ENCODE measurements around the gene KIF17. TPM values are rescaled to one million over a fixed set of nuclear protein-coding genes. Genes with fewer than 3 reads are reported as not detected.
"Not testable (repeated sequence)": the region's sequence is repeated elsewhere in the genome, so short reads cannot be mapped to it uniquely, and the experiment has no call there.

Gene KIF17
- total and polyA plus RNA-seq, 2 donors: 2.0 to 3.2 TPM

DNA sequence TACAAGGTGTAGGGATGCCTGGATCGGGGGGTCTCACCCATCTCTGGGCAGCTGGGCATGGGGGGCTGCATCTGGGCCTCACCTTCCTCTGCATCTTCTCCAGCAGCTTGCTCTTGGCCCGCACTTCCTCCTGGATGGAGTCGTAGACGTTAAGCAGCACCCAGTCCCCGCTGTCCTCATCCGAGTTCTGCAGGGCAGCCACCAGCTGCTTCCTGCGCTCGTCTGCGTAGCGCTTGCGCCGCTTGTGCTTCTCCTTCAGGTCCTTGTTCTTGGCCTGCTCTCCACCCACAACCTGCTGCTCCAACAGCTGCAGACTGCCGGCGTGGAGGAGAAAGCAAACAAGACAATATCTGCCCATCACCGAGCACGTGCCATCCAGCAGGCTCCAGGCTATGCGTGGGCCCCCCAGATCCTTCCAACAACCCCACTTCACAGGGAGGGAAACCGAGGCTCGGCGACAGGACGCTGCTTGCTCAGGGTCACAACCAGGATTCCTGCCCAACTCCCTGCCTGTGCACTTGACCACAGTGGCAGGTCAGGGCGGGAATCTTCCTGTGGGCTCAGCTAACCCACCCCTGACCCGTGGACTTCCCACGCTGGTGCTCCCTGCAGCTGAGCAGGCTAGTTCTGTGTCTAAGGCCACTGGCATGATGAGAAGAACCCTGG, 35.1 kb downstream of the KIF17 start:
- WGBS: 72% methylated on average over 24 of the region's 24 CpGs
- Histone ChIP-seq H3K4me1 (ENCODE audit: insufficient read depth) (no peaks in the 10 kb centered on the region), H3K36me3 (ENCODE audit: insufficient read depth) (no peaks in the 10 kb centered on the region), H3K4me3 (ENCODE audit: low read depth, low read length) (no peak overlapping the region), H3K27ac (ENCODE audit: low read depth) (no peak overlapping the region)
- DNase-seq (ENCODE audit: extremely low spot score): no peak

DNA sequence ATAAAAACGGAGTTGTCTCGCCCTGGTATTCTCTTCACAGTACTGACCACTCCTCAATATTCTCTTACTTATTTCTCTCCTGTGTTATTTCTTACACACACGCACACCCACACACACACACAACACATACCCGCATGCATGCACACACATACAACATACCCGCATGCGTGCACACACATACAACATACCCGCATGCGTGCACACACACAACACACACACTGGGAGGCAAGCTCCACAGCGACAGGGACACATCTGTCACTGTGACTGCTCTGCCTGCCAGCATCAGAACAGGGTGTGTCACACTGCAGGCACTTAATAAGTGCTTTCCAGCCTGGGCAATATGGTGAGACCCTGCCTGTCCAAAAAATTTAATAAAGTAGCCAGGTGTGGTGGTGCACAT, 35.8 kb downstream of the KIF17 start:
- WGBS: 93% methylated on average over 9 of the region's 9 CpGs
- no peaks in the 10 kb centered on the region for H3K4me1 ChIP-seq (ENCODE audit: insufficient read depth)
- no peak overlapping the region for H3K4me3 ChIP-seq (ENCODE audit: low read depth, low read length)
- H3K36me3 ChIP-seq (ENCODE audit: insufficient read depth): no peaks in the 10 kb centered on the region
- DNase-seq (ENCODE audit: extremely low spot score): no peak
- no peak overlapping the region for H3K27ac ChIP-seq (ENCODE audit: low read depth)

DNA sequence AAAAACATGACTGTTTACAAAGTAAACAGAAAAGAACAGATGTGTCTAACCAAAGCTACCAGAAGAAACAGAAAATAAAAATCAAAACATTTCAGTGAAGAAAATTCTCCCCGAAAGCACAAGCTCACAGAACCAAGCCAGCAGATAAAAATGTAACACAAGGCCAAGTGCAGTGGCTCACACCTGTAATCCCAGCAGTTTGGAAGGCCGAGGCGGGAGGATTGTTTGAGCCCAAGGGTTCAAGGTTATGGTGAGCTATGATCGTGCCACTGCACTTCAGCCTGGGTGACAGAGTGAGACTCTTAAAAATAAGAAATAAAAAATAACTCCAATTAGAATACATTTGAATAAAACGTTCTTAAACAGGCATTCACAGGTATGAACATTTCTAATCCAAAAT, 37.5 kb downstream of the KIF17 start:
- DNase-seq (ENCODE audit: extremely low spot score): no peak
- H3K27ac ChIP-seq (ENCODE audit: low read depth): no peak overlapping the region
- 88% methylated on average over 5 of the region's 5 CpGs for WGBS
- H3K4me3 ChIP-seq (ENCODE audit: low read depth, low read length): no peak overlapping the region
- no peaks in the 10 kb centered on the region for H3K4me1 ChIP-seq (ENCODE audit: insufficient read depth)
- H3K36me3 ChIP-seq (ENCODE audit: insufficient read depth): no peaks in the 10 kb centered on the region

DNA sequence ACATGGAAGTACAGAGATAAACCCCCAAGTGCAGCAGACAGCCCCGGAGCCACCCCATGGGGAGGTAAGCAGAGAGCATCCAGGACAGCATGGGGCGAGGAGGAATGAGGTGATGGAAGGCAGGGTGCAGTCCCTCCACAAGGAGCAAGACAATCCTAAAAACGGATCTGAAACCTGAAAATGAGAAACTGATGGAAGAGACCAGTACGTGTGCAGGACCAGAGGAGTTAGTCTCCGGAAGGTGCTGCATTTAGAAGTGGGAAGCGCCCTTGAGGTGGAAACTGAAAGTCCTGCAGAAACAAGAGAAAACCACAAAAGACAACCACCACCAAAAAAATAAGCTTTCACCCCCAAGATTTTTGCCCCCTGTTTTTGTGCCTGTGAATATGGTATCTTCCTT, 39.2 kb downstream of the KIF17 start:
- no peak for DNase-seq (ENCODE audit: extremely low spot score)
- H3K4me1 ChIP-seq (ENCODE audit: insufficient read depth): no peaks in the 10 kb centered on the region
- no peak overlapping the region for H3K4me3 ChIP-seq (ENCODE audit: low read depth, low read length)
- H3K36me3 ChIP-seq (ENCODE audit: insufficient read depth): no peaks in the 10 kb centered on the region
- H3K27ac ChIP-seq (ENCODE audit: low read depth): no peak overlapping the region
- 80% methylated on average over 6 of the region's 6 CpGs for WGBS

DNA sequence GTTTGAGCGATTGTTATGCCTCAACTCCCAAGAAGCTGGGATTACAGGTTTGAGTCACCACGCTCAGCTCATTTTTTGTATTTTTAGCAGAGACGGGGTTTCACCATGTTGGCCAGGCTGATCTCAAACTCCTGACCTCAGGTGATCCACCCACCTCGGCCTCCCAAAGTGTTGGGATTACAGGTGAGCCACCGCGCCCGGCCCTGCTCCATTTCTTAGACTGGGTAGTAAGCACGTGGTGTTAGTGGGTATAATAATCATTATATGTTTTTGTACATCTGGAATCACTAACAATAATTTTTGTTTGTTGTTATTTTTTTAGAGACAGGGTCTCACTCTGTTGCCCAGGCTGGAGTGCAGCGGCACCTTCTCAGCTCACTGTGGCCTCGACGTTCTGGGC, 44.2 kb downstream of the KIF17 start:
- not testable (repeated sequence) for H3K27ac ChIP-seq (ENCODE audit: low read depth)
- WGBS: 92% methylated on average over 11 of the region's 11 CpGs

DNA sequence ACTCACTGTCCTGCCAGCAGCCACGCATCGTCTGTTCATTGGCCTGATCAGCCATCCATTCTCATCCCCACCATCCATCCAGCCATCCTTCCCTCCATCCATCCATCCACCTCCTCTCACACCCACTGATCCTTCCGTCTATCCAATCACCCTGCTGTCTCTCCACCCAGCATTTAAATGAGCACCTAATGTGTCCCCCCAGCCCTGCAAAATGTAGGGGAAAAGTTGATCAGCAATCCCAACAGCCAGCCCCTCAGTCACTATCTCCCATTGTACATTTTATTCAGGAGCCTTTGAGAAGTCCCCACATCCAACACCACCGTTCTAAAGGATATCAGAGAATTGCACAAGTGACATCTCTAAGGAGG, 45.6 kb downstream of the KIF17 start:
- no peak overlapping the region for H3K27ac ChIP-seq (ENCODE audit: low read depth)
- no peaks in the 10 kb centered on the region for H3K4me1 ChIP-seq (ENCODE audit: insufficient read depth)
- H3K4me3 ChIP-seq (ENCODE audit: low read depth, low read length): no peak overlapping the region
- no peak for DNase-seq (ENCODE audit: extremely low spot score)
- H3K36me3 ChIP-seq (ENCODE audit: insufficient read depth): no peaks in the 10 kb centered on the region
- 91% methylated on average over 4 of the region's 4 CpGs for WGBS

More for the DNA sequence above, 44.2 kb downstream of the KIF17 start:
- not testable (repeated sequence) for H3K36me3 ChIP-seq (ENCODE audit: insufficient read depth); H3K4me1 ChIP-seq (ENCODE audit: insufficient read depth); DNase-seq (ENCODE audit: extremely low spot score); H3K4me3 ChIP-seq (ENCODE audit: low read depth, low read length)

DNA sequence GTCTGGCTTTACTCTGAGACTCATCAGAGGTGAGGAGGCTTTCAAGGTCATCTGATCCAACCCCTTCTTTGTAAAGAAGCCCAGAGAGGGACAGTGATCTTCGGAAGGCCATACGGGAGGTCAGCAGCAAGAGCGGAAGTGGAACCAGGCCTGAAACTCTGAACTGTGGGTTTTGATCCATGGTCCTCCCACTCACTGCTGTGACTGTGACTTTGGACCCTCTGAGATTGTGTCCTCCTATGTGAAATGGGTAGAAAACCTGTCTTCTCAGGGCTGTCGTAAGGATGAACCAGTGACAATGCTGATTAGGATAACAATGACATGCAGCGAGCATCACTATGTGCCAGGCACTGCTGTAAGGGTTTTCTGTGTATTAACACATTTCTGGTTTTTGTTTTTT, 46.9 kb downstream of the KIF17 start:
- DNase-seq (ENCODE audit: extremely low spot score): no peak
- H3K4me3 ChIP-seq (ENCODE audit: low read depth, low read length): no peak overlapping the region
- H3K36me3 ChIP-seq (ENCODE audit: insufficient read depth): no peaks in the 10 kb centered on the region
- no peak overlapping the region for H3K27ac ChIP-seq (ENCODE audit: low read depth)
- no peaks in the 10 kb centered on the region for H3K4me1 ChIP-seq (ENCODE audit: insufficient read depth)
- WGBS: 95% methylated on average over 5 of the region's 5 CpGs

DNA sequence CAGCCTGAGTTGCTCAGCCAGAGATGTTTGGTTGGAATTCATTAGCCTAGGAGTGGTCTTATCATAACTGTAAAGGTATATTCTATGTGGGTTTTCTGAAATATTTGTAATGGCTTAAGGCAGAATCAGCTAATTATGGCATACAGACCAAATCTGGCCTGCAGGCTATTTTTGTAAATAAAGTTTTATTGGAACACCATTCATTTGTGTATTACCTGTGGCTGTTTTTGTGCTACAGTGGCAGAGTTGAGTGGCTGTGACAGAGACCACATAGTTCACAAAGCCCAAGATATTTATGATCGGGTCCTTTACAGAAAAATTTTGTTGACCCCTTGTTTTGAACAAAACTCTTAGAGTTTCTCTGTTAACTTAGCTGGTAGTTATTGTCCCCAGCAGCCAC, 49.2 kb downstream of the KIF17 start:
- H3K36me3 ChIP-seq (ENCODE audit: insufficient read depth): no peaks in the 10 kb centered on the region
- H3K27ac ChIP-seq (ENCODE audit: low read depth): no peak overlapping the region
- no peak overlapping the region for H3K4me3 ChIP-seq (ENCODE audit: low read depth, low read length)
- no peaks in the 10 kb centered on the region for H3K4me1 ChIP-seq (ENCODE audit: insufficient read depth)
- DNase-seq (ENCODE audit: extremely low spot score): no peak
- WGBS: 100% methylated on average over 1 of the region's 1 CpG

DNA sequence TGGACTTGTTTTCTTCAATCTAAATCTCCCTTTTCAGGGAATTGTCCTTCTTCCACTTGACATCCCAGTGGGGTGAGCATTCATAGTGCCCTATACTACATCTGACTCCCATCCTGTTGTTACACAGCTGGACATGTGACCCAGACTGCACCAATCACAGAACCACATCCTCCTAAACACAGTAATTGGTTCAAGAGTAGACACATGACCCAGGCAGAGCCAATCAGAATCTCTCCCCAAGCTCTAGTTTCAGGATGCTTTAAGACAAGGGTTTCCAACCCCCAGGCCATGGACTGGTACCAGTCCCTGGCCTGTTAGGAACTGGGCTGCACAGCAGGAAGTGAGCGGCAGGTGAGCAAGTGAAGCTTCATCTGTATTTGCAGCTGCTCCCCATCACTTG, 51.0 kb downstream of the KIF17 start:
- H3K27ac ChIP-seq (ENCODE audit: low read depth): no peak overlapping the region
- no peaks in the 10 kb centered on the region for H3K4me1 ChIP-seq (ENCODE audit: insufficient read depth)
- H3K4me3 ChIP-seq (ENCODE audit: low read depth, low read length): no peak overlapping the region
- no peak for DNase-seq (ENCODE audit: extremely low spot score)
- H3K36me3 ChIP-seq (ENCODE audit: insufficient read depth): no peaks in the 10 kb centered on the region
- 98% methylated on average over 1 of the region's 1 CpG for WGBS

DNA sequence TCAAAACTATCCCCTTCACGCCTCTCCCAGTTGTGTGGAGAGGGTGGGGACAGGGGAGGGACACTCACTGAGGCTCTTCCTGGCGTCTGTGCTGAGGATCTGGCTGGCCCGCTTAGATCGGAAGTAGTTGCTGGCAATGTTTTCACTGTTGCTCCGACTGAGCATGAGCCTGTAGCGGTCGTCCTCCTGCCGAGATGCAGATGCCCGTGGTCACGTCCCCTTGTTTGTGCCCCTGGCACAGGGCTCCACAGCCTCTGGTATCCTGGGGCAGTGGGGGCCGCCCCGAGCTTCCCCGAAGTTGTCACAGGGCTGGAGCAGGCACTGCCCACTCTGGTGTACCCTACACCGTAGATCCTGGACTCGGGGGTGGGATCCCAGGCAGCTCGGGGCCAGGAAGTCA, 51.7 kb downstream of the KIF17 start:
- Histone ChIP-seq H3K36me3 (ENCODE audit: insufficient read depth) (no peaks in the 10 kb centered on the region), H3K4me1 (ENCODE audit: insufficient read depth) (no peaks in the 10 kb centered on the region), H3K27ac (ENCODE audit: low read depth) (peak overlapping the region; percentile 65), H3K4me3 (ENCODE audit: low read depth, low read length) (no peak overlapping the region)
- no peak for DNase-seq (ENCODE audit: extremely low spot score)
- WGBS: 54% methylated on average over 16 of the region's 16 CpGs

DNA sequence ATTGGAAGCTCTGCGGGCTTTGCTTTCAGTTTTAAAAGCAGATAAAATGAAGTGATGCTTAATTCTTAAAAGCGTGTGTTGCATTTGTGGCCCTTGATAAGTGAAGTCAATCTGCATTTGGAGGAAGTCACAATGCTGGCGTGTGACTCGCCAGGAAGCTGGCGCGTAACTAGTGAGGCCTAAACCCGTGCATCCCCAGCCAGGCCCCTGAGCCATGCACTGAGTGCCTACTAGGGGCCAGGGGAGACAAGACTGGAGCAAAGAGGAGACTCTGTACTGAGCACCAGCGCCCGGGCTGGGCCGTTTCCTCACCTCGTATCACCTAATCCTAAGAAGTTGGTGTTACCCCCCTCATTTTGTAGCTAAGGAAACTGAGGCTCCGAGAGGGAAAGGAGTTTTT, 52.1 kb downstream of the KIF17 start:
- no peaks in the 10 kb centered on the region for H3K36me3 ChIP-seq (ENCODE audit: insufficient read depth)
- no peaks in the 10 kb centered on the region for H3K4me1 ChIP-seq (ENCODE audit: insufficient read depth)
- no peak for DNase-seq (ENCODE audit: extremely low spot score)
- WGBS: 50% methylated on average over 12 of the region's 12 CpGs
- H3K27ac ChIP-seq (ENCODE audit: low read depth): peak overlapping the region; percentile 7
- H3K4me3 ChIP-seq (ENCODE audit: low read depth, low read length): no peak overlapping the region

DNA sequence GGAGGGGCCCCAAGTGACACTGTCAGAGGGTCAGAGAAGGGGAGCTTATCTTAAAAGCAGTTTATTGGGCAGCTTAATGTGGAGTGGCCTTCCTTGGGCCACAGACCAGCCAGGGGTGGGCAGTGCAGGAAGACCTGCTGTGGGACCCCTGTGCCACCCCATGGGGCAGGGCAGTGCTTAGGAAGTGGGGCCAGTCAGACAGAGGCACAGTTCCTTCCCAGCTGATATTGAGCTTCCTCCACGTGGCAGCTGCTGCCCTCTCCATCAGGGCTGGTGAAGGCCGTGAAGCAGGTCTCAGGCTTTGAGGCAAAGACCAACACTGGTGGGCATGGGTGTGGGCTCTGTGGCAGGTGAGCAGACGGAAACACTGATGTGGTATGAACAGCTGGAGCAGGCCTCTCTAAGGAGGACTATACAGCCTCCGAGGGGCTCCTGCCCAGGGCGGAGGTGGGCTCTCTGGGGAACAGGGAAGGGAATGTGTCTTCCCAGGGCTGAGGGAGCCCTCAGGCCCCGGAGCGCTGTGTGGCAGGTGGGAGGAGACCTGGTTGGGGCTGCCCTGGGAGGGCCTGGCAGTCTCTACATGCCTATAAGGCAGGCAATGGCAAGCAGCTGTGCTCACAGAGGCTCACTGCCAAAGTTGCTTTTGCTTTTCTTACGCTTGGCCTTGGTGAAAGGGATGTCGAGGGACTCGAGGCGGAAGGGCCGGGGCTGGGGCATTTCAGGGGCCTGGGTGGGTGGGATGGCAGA, 53.7 kb downstream of the KIF17 start:
- WGBS: 82% methylated on average over 12 of the region's 12 CpGs
- DNase-seq (ENCODE audit: extremely low spot score): no peak

DNA sequence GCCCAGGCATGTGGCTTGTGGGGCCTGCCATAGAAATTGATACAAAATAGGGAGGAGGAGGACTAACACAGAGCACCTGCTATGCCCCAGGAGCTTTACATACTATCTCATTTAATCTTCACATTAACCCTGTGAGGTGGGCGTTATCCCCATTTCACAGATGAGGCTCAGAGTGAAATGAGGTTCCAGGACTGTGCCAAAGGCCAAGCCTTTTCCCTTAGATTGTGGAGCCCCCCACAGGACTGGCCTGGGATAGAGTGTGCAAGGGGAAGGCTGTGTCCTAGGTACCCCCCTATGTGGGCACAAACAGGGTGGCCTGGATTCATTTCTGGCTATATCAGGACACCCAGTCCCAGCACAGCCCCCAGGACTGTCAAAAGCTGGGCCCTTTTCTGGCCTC, 54.4 kb downstream of the KIF17 start:
- no peak overlapping the region for H3K4me3 ChIP-seq (ENCODE audit: low read depth, low read length)
- H3K36me3 ChIP-seq (ENCODE audit: insufficient read depth): no peaks in the 10 kb centered on the region
- H3K27ac ChIP-seq (ENCODE audit: low read depth): no peak overlapping the region
- H3K4me1 ChIP-seq (ENCODE audit: insufficient read depth): no peaks in the 10 kb centered on the region
- 91% methylated on average over 1 of the region's 1 CpG for WGBS
- no peak for DNase-seq (ENCODE audit: extremely low spot score)

More for the DNA sequence above, 53.7 kb downstream of the KIF17 start:
- Histone ChIP-seq H3K27ac (ENCODE audit: low read depth) (no peak overlapping the region), H3K4me3 (ENCODE audit: low read depth, low read length) (no peak overlapping the region), H3K36me3 (ENCODE audit: insufficient read depth) (no peaks in the 10 kb centered on the region), H3K4me1 (ENCODE audit: insufficient read depth) (no peaks in the 10 kb centered on the region)

DNA sequence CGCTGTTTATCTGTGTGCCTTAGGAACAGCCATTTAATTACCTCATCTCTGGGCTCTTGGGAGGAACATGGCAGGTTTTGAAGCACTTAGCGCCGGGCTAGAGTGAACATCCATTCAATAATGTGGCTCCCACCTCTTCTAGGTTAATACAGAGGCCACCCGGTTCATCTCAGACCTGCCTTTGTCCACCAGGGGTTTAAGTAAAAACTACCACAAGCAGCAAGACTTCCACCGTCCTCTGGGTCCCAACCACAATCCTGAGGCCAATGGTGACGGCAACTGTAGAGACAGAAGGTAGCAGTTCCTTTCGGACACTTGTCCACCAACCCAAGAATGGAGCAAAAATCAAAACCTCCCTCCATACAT, 55.7 kb downstream of the KIF17 start:
- WGBS: 56% methylated on average over 7 of the region's 7 CpGs
- H3K36me3 ChIP-seq (ENCODE audit: insufficient read depth): no peaks in the 10 kb centered on the region
- H3K4me1 ChIP-seq (ENCODE audit: insufficient read depth): no peaks in the 10 kb centered on the region
- H3K4me3 ChIP-seq (ENCODE audit: low read depth, low read length): peak overlapping the region; percentile 76
- DNase-seq (ENCODE audit: extremely low spot score): no peak
- H3K27ac ChIP-seq (ENCODE audit: low read depth): no peak overlapping the region

Data from urinary bladder (tissue), 4 donors.